HG03280 (cell line): ENCODE measurements around the gene SLC6A13.
"Not testable (repeated sequence)": the region's sequence is repeated elsewhere in the genome, so short reads cannot be mapped to it uniquely, and the experiment has no call there.

Experiments used
- ATAC-seq: cut with Tn5 transposase; IDR thresholded peaks from one replicate; pipeline ENCODE4 v1.9.1; 2021; ENCODE audit warnings: mild to moderate bottlenecking, moderate library complexity; ENCODE audit not compliant: unreplicated experiment

The SLC6A13 gene

GRCh38 chr12:262817-263216 lies at the start of gene SLC6A13:
TSS of gene SLC6A13 (minus strand) at chr12:262836. CDS start at chr12:260052, 2,784 bp downstream.
- ATAC-seq, result no peak

GRCh38 chr12:308511-308910 lies 45.9 kb upstream of the SLC6A13 start:
- no peak for ATAC-seq

- no peak for ATAC-seq
Measured at GRCh38 chr12:307406-307805, 44.8 kb upstream of the SLC6A13 start.

- ATAC-seq, result no peak
Measured at GRCh38 chr12:304805-305204, 42.2 kb upstream of the SLC6A13 start.

GRCh38 chr12:302766-303165 lies 40.1 kb upstream of the SLC6A13 start:
- ATAC-seq, result not testable (repeated sequence)

- not testable (repeated sequence) for ATAC-seq
Measured at GRCh38 chr12:300166-300565, 37.5 kb upstream of the SLC6A13 start.

- not testable (repeated sequence) for ATAC-seq
Measured at GRCh38 chr12:299511-299910, 36.9 kb upstream of the SLC6A13 start.

- not testable (repeated sequence) for ATAC-seq
Measured at GRCh38 chr12:298059-298458, 35.4 kb upstream of the SLC6A13 start.

- ATAC-seq, result no peak
Measured at GRCh38 chr12:295132-295531, 32.5 kb upstream of the SLC6A13 start.

GRCh38 chr12:293199-293598 lies 30.6 kb upstream of the SLC6A13 start:
- ATAC-seq, result no peak

- no peak for ATAC-seq
Measured at GRCh38 chr12:292186-292585, 29.6 kb upstream of the SLC6A13 start.

- ATAC-seq, result no peak
Measured at GRCh38 chr12:291153-291723, 28.6 kb upstream of the SLC6A13 start.

GRCh38 chr12:288687-289086 lies 26.1 kb upstream of the SLC6A13 start:
- no peak for ATAC-seq

GRCh38 chr12:286531-287300 lies 24.1 kb upstream of the SLC6A13 start:
- no peak for ATAC-seq

GRCh38 chr12:278046-278445 lies 15.4 kb upstream of the SLC6A13 start:
- ATAC-seq, result no peak

GRCh38 chr12:275812-276211 lies 13.2 kb upstream of the SLC6A13 start:
- no peak for ATAC-seq

GRCh38 chr12:273382-273781 lies 10.7 kb upstream of the SLC6A13 start:
- ATAC-seq, result no peak

GRCh38 chr12:272942-273341 lies 10.3 kb upstream of the SLC6A13 start:
- no peak for ATAC-seq

- ATAC-seq, result no peak
Measured at GRCh38 chr12:271161-271560, 8.5 kb upstream of the SLC6A13 start.

GRCh38 chr12:269191-269590 lies 6.6 kb upstream of the SLC6A13 start:
- no peak for ATAC-seq

- no peak for ATAC-seq
Measured at GRCh38 chr12:268483-268840, 5.8 kb upstream of the SLC6A13 start.

- ATAC-seq, result no peak
Measured at GRCh38 chr12:267581-268482, 5.2 kb upstream of the SLC6A13 start.
